Neural crest cell (in vitro differentiated cells): ENCODE measurements around the gene CEP128. TPM values are rescaled to one million over a fixed set of nuclear protein-coding genes. Genes with fewer than 3 reads are reported as not detected.

Experiments
- DNase-seq: peaks from one replicate; pipeline ENCODE4 v3.0.0; 2021; ENCODE audit warnings: low read depth, mixed read lengths, low spot score
- H3K27ac Mint-ChIP-seq: one replicate; pipeline ENCODE4 v1.8.0; 2021; ENCODE audit warnings: mild to moderate bottlenecking, mixed read lengths; ENCODE audit not compliant: unreplicated experiment
- H3K27me3 Mint-ChIP-seq: 2 replicates; pipeline ENCODE4 v1.8.0; 2021; ENCODE audit warnings: low read depth, mild to moderate bottlenecking, mixed read lengths
- H3K36me3 Mint-ChIP-seq: 2 replicates; pipeline ENCODE4 v1.8.0; 2021; ENCODE audit warnings: low read depth, mild to moderate bottlenecking, mixed read lengths
- H3K4me1 Mint-ChIP-seq: 2 replicates; pipeline ENCODE4 v1.8.0; 2021; ENCODE audit warnings: mixed read lengths
- H3K4me3 Mint-ChIP-seq: one replicate; pipeline ENCODE4 v1.8.0; 2021; ENCODE audit warnings: mild to moderate bottlenecking, mixed read lengths
- H3K9me3 Mint-ChIP-seq: 2 replicates; pipeline ENCODE4 v1.8.0; 2021; ENCODE audit warnings: mixed read lengths
- total RNA-seq: library from RNA; stranded (reverse); gene quantifications from 2 replicates; pipeline ENCODE4 v1.2.1, GENCODE V29; 2021
- TF ChIP-seq, protein P1 (sequence below): fragments of 200-600 bp; sonication (generic); conservative IDR thresholded peaks from 2 replicates; pipeline ENCODE4 v1.5.0; 2021; ENCODE audit warnings: antibody characterized with exemption, mild to moderate bottlenecking

Gene CEP128
- total RNA-seq, 1 donor from 2014 or later: 25.8 TPM

GRCh38 chr14:80973931-80974641 is 32.5 kb upstream of the CEP128 start:
- TF ChIP-seq, protein P1, sequence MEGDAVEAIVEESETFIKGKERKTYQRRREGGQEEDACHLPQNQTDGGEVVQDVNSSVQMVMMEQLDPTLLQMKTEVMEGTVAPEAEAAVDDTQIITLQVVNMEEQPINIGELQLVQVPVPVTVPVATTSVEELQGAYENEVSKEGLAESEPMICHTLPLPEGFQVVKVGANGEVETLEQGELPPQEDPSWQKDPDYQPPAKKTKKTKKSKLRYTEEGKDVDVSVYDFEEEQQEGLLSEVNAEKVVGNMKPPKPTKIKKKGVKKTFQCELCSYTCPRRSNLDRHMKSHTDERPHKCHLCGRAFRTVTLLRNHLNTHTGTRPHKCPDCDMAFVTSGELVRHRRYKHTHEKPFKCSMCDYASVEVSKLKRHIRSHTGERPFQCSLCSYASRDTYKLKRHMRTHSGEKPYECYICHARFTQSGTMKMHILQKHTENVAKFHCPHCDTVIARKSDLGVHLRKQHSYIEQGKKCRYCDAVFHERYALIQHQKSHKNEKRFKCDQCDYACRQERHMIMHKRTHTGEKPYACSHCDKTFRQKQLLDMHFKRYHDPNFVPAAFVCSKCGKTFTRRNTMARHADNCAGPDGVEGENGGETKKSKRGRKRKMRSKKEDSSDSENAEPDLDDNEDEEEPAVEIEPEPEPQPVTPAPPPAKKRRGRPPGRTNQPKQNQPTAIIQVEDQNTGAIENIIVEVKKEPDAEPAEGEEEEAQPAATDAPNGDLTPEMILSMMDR: no peak
- no peaks in the 10 kb centered on the region for H3K36me3 Mint-ChIP-seq
- peaks cover 3% of the 10 kb centered on the region for H3K27me3 Mint-ChIP-seq
- DNase-seq: no peak
- no peaks in the 10 kb centered on the region for H3K4me1 Mint-ChIP-seq
- no peaks in the 10 kb centered on the region for H3K9me3 Mint-ChIP-seq
- no peak overlapping the region for H3K27ac Mint-ChIP-seq
- H3K4me3 Mint-ChIP-seq: no peak overlapping the region

- no peak overlapping the region for H3K27ac Mint-ChIP-seq
- TF ChIP-seq, protein P1: no peak
- H3K4me1 Mint-ChIP-seq: no peaks in the 10 kb centered on the region
- no peak for DNase-seq
- H3K27me3 Mint-ChIP-seq: peaks cover 14% of the 10 kb centered on the region
- H3K9me3 Mint-ChIP-seq: no peaks in the 10 kb centered on the region
- no peak overlapping the region for H3K4me3 Mint-ChIP-seq
- H3K36me3 Mint-ChIP-seq: no peaks in the 10 kb centered on the region
These were observed 23.5 kb upstream of the CEP128 start for GRCh38 chr14:80965037-80965436.

GRCh38 chr14:80959496-80959895 is 18.0 kb upstream of the CEP128 start:
- Mint-ChIP-seq H3K4me1 (peaks cover 9% of the 10 kb centered on the region), H3K27me3 (peaks cover 51% of the 10 kb centered on the region), H3K27ac (no peak overlapping the region), H3K9me3 (no peaks in the 10 kb centered on the region), H3K36me3 (no peaks in the 10 kb centered on the region), H3K4me3 (no peak overlapping the region)
- TF ChIP-seq, protein P1: no peak
- DNase-seq: no peak

DNA sequence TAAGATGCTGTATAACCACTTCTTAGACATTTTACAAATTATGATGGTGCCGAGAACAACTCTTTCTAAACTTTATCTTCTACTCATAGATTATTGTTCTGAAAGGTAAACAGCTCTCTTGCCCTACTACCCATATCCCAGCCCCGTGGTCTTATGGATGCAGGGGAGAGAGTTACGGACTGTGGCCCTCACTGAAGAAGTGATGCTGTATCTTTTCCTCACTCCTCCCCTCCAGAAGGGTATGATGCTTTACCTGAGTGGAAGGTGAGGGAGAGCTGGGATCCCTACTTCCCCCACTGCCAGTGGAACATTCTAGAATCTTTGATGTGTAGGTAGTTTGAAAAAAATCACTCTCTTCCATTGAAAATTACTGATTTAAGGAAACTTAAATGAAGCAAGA is 17.4 kb upstream of the CEP128 start:
- Mint-ChIP-seq H3K9me3 (no peaks in the 10 kb centered on the region), H3K4me1 (peaks cover 10% of the 10 kb centered on the region), H3K27me3 (peaks cover 52% of the 10 kb centered on the region), H3K4me3 (no peak overlapping the region), H3K36me3 (no peaks in the 10 kb centered on the region), H3K27ac (no peak overlapping the region)
- TF ChIP-seq, protein P1: no peak
- no peak for DNase-seq

GRCh38 chr14:80958226-80958625 is 16.7 kb upstream of the CEP128 start:
- TF ChIP-seq, protein P1: no peak
- Mint-ChIP-seq H3K4me3 (no peak overlapping the region), H3K9me3 (no peaks in the 10 kb centered on the region), H3K36me3 (no peaks in the 10 kb centered on the region), H3K4me1 (peaks cover 10% of the 10 kb centered on the region), H3K27ac (no peak overlapping the region), H3K27me3 (peaks cover 52% of the 10 kb centered on the region)
- no peak for DNase-seq
